Measurements from ENCODE around the gene TMEM94. TPM values are rescaled to one million over a fixed set of nuclear protein-coding genes. Genes with fewer than 3 reads are reported as not detected.

The TMEM94 gene
- total RNA-seq, 1 experiment from 2014 or later: 109 TPM

DNA sequence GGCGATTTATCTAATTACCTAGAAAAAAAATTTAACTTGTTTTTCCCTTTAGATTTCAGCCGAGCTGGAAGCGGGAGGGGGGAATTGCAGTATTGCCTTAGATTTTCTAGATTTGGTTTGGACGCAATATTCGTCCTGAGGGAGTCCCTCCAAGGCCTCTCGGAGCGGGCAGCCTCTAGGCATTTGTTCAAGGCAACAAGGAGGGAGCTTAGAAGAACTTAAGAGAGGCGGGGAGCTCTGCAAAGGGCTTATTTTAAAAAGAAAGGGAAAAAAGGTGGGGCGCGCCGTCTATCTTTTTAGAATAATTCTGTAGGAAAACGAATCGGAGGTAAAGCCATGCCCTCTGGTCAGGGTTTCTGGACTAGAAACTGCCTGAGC is 407 bp upstream of the TMEM94 start:
- Mint-ChIP-seq H3K4me1 (ENCODE audit: low read depth, unreplicated experiment) (peaks cover 30% of the 10 kb centered on the region), H3K9me3 (ENCODE audit: unreplicated experiment) (no peaks in the 10 kb centered on the region), H3K4me3 (ENCODE audit: unreplicated experiment) (peak overlapping the region; percentile 92), H3K36me3 (ENCODE audit: insufficient read depth, unreplicated experiment) (peaks cover 12% of the 10 kb centered on the region), H3K27me3 (ENCODE audit: insufficient read depth, unreplicated experiment) (no peaks in the 10 kb centered on the region), H3K27ac (ENCODE audit: unreplicated experiment) (peak overlapping the region; percentile 94)
- H3K27me3 ChIP-seq (replicated peaks; ENCODE audit: control insufficient read depth, insufficient read depth, low read length): no peaks in the 10 kb centered on the region
- H3K9me3 ChIP-seq: no peaks in the 10 kb centered on the region
- no peak for TF ChIP-seq CTCF (IDR thresholded peaks at IDR 0.05; ENCODE audit: insufficient read depth in 1 of 2, low read depth in 1 of 2, low read length in 1 of 2, severe bottlenecking in 1 of 2, unreplicated experiment in 1 of 2)
- intact Hi-C loops (cut with micrococcal nuclease; ENCODE audit: unreplicated experiment): loop anchor here (1.0 kb wide), 1 partner anchor 167 kb away; the partner anchor contains the start of gene SLC25A19
- CTCF ChIA-PET: interaction anchor here (0.6 to 2.9 kb wide), 13 partner anchors 23 to 368 kb away, joined by 3 to 18 read pairs (median 4); partner anchors contain the start of genes MIF4GD, SLC16A5, SLC25A19 and SMIM5
- no TSS peak for BruUV-seq (replicated peaks)
- peak overlapping the region; percentile 19 for H3K4me3 ChIP-seq (ENCODE audit: low read depth, low read length)
- DNase-seq: peak in 1 of 2 experiments; percentile 40
- POLR2A ChIA-PET: interaction anchor here (0.7 to 3.3 kb wide), 12 partner anchors 23 to 583 kb away, joined by 3 to 31 read pairs (median 6); partner anchors contain the start of genes FDXR, GRB2, LLGL2 and MIF4GD
- H3K36me3 ChIP-seq (ENCODE audit: control insufficient read depth, insufficient read depth, low read length): no peaks in the 10 kb centered on the region
- peaks cover 45% of the 10 kb centered on the region for H3K4me1 ChIP-seq

GRCh38 chr17:75457047-75457654 is 716 bp downstream of the TMEM94 start:
- H3K4me3 Mint-ChIP-seq (ENCODE audit: unreplicated experiment): peak overlapping the region; percentile 92
- Histone ChIP-seq H3K27me3 (replicated peaks; ENCODE audit: control insufficient read depth, insufficient read depth, low read length) (no peaks in the 10 kb centered on the region), H3K9me3 (no peaks in the 10 kb centered on the region), H3K4me3 (ENCODE audit: low read depth, low read length) (peak overlapping the region; percentile 46), H3K4me1 (peaks cover 45% of the 10 kb centered on the region), H3K36me3 (ENCODE audit: control insufficient read depth, insufficient read depth, low read length) (no peaks in the 10 kb centered on the region)
- peak overlapping the region; percentile 94 for H3K27ac Mint-ChIP-seq (ENCODE audit: unreplicated experiment)
- no TSS peak for BruUV-seq (replicated peaks)
- intact Hi-C loops (cut with micrococcal nuclease; ENCODE audit: unreplicated experiment): no loop called here
- TF ChIP-seq CTCF (IDR thresholded peaks at IDR 0.05; ENCODE audit: insufficient read depth in 1 of 2, low read depth in 1 of 2, low read length in 1 of 2, severe bottlenecking in 1 of 2, unreplicated experiment in 1 of 2): no peak
- CTCF ChIA-PET: interaction anchor here (1.0 to 2.9 kb wide), 5 partner anchors 27 to 370 kb away, joined by 5 to 18 read pairs (median 7); partner anchors contain the start of genes MIF4GD, SLC16A5, SLC25A19 and TSEN54
- H3K4me1 Mint-ChIP-seq (ENCODE audit: low read depth, unreplicated experiment): peaks cover 30% of the 10 kb centered on the region
- no peaks in the 10 kb centered on the region for H3K27me3 Mint-ChIP-seq (ENCODE audit: insufficient read depth, unreplicated experiment)
- H3K9me3 Mint-ChIP-seq (ENCODE audit: unreplicated experiment): no peaks in the 10 kb centered on the region
- peak; percentile 54 to 67 for DNase-seq
- POLR2A ChIA-PET: interaction anchor here (0.6 to 3.3 kb wide), 6 partner anchors 24 to 323 kb away, joined by 3 to 31 read pairs (median 5); partner anchors contain the start of gene SLC25A19
- peaks cover 12% of the 10 kb centered on the region for H3K36me3 Mint-ChIP-seq (ENCODE audit: insufficient read depth, unreplicated experiment)

- ChIA-PET CTCF (interaction anchor here (0.6 to 1.9 kb wide), 4 partner anchors 29 to 188 kb away, joined by 3 to 11 read pairs (median 4); partner anchors contain the start of genes MIF4GD and TSEN54), POLR2A (interaction anchor here (0.6 to 2.7 kb wide), 5 partner anchors 17 to 68 kb away, joined by 3 to 18 read pairs (median 4); no protein-coding TSS in a partner anchor)
- H3K4me1 Mint-ChIP-seq (ENCODE audit: low read depth, unreplicated experiment): peaks cover 22% of the 10 kb centered on the region
Observed at GRCh38 chr17:75459246-75459589, 2.8 kb downstream of the TMEM94 start.

More at GRCh38 chr17:75459246-75459589, 2.8 kb downstream of the TMEM94 start:
- Mint-ChIP-seq H3K27ac (ENCODE audit: unreplicated experiment) (peak overlapping the region; percentile 92), H3K27me3 (ENCODE audit: insufficient read depth, unreplicated experiment) (no peaks in the 10 kb centered on the region), H3K4me3 (ENCODE audit: unreplicated experiment) (peak overlapping the region; percentile 58), H3K36me3 (ENCODE audit: insufficient read depth, unreplicated experiment) (peaks cover 23% of the 10 kb centered on the region), H3K9me3 (ENCODE audit: unreplicated experiment) (no peaks in the 10 kb centered on the region)
- no peaks in the 10 kb centered on the region for H3K27me3 ChIP-seq (replicated peaks; ENCODE audit: control insufficient read depth, insufficient read depth, low read length)
- no peak overlapping the region for H3K4me3 ChIP-seq (ENCODE audit: low read depth, low read length)
- H3K9me3 ChIP-seq: no peaks in the 10 kb centered on the region
- H3K4me1 ChIP-seq: peaks cover 41% of the 10 kb centered on the region
- no peaks in the 10 kb centered on the region for H3K36me3 ChIP-seq (ENCODE audit: control insufficient read depth, insufficient read depth, low read length)
- DNase-seq: no peak
- intact Hi-C loops (cut with micrococcal nuclease; ENCODE audit: unreplicated experiment): loop anchor here (1.0 kb wide), 1 partner anchor 29 kb away; no protein-coding TSS in a partner anchor
- TF ChIP-seq CTCF (IDR thresholded peaks at IDR 0.05; ENCODE audit: insufficient read depth in 1 of 2, low read depth in 1 of 2, low read length in 1 of 2, severe bottlenecking in 1 of 2, unreplicated experiment in 1 of 2): no peak
- no TSS peak for BruUV-seq (replicated peaks)
